Neural progenitor cell (in vitro differentiated cells): ENCODE data around the gene LAMB1. TPM values are rescaled to one million over a fixed set of nuclear protein-coding genes. Genes with fewer than 3 reads are reported as not detected.

Experiments
- DNase-seq: peaks from one replicate; pipeline ENCODE4 v3.0.0-alpha.2; 2016; ENCODE audit warnings: low spot score
- H2AFZ ChIP-seq: fragments of 200-600 bp; sonication (generic); replicated peaks from 2 replicates; pipeline ENCODE4 v1.6.1; 2016; ENCODE audit warnings: antibody characterized with exemption
- H3F3A ChIP-seq: fragments of 200-600 bp; sonication (generic); 2 replicates; pipeline ENCODE4 v1.6.1; 2016; ENCODE audit warnings: antibody characterized with exemption, low read depth
- H3K27ac ChIP-seq: fragments of 200-600 bp; sonication (generic); 2 replicates; pipeline ENCODE4 v1.5.1; 2016; ENCODE audit warnings: mild to moderate bottlenecking
- H3K27me3 ChIP-seq: fragments of 200-600 bp; sonication (generic); 2 replicates; pipeline ENCODE4 v1.6.1; 2016; ENCODE audit warnings: mild to moderate bottlenecking, moderate library complexity
- H3K36me3 ChIP-seq: fragments of 200-600 bp; sonication (generic); 2 replicates; pipeline ENCODE4 v1.5.1; 2016
- H3K4me1 ChIP-seq: fragments of 200-600 bp; sonication (generic); 2 replicates; pipeline ENCODE4 v1.6.1; 2016; ENCODE audit warnings: mixed run types
- H3K4me2 ChIP-seq: fragments of 200-600 bp; sonication (generic); 2 replicates; pipeline ENCODE4 v1.6.1; 2016
- H3K4me3 ChIP-seq: fragments of 200-600 bp; sonication (generic); 2 replicates; pipeline ENCODE4 v1.5.1; 2016
- H3K79me2 ChIP-seq: fragments of 200-600 bp; sonication (generic); 2 replicates; pipeline ENCODE4 v1.6.1; 2016; ENCODE audit warnings: low read depth
- H3K9ac ChIP-seq: fragments of 200-600 bp; sonication (generic); 2 replicates; pipeline ENCODE4 v1.6.1; 2016
- H3K9me3 ChIP-seq: fragments of 200-600 bp; sonication (generic); 2 replicates; pipeline ENCODE4 v1.5.1; 2016; ENCODE audit warnings: low read depth
- H4K20me1 ChIP-seq: fragments of 200-600 bp; sonication (generic); 2 replicates; pipeline ENCODE4 v1.6.1; 2016; ENCODE audit warnings: low read depth
- H3K27ac Mint-ChIP-seq: 3 replicates; pipeline ENCODE4 v1.8.0; 2021; ENCODE audit warnings: mixed read lengths
- H3K27me3 Mint-ChIP-seq: 2 replicates; pipeline ENCODE4 v1.8.0; 2022; ENCODE audit warnings: low read depth, mild to moderate bottlenecking, inconsistent platforms, moderate library complexity, mixed read lengths; ENCODE audit not compliant: insufficient read depth
- H3K36me3 Mint-ChIP-seq: 3 replicates; pipeline ENCODE4 v1.8.0; 2021; ENCODE audit warnings: mixed read lengths
- H3K4me1 Mint-ChIP-seq: 3 replicates; pipeline ENCODE4 v1.8.0; 2021; ENCODE audit warnings: mixed read lengths
- H3K4me3 Mint-ChIP-seq: 3 replicates; pipeline ENCODE4 v1.8.0; 2021; ENCODE audit warnings: mild to moderate bottlenecking, moderate library complexity, mixed read lengths
- H3K9me3 Mint-ChIP-seq: 3 replicates; pipeline ENCODE4 v1.8.0; 2020; ENCODE audit warnings: mixed read lengths
- EZH2 ChIP-seq: fragments of 200-600 bp; sonication (generic); IDR thresholded peaks from 2 replicates; pipeline ENCODE4 v1.6.1; 2017; ENCODE audit warnings: antibody characterized with exemption, mild to moderate bottlenecking, moderate library complexity
- EZH2phosphoT487 ChIP-seq: fragments of 200-600 bp; sonication (generic); IDR thresholded peaks from 2 replicates; pipeline ENCODE4 v1.6.1; 2017; ENCODE audit warnings: antibody characterized with exemption
- total RNA-seq: library from RNA; depleted of rRNA; stranded (reverse); fragments of >200 nt; gene quantifications from 2 replicates; pipeline ENCODE4 v1.2.3, GENCODE V29; 2015; ENCODE audit warnings: low replicate concordance
- TF ChIP-seq, protein P1 (sequence below): fragments of 200-600 bp; sonication (generic); IDR thresholded peaks from 2 replicates; pipeline ENCODE4 v1.5.1; 2017; ENCODE audit warnings: antibody characterized with exemption, mild to moderate bottlenecking

The LAMB1 gene
- total RNA-seq, 1 donor from 2014 or later, result 87.7 TPM

GRCh38 chr7:107999779-108000560 lies 3.0 kb downstream of the LAMB1 start:
- H3K27ac ChIP-seq, result no peak overlapping the region

GRCh38 chr7:107998660-107999480 lies 4.1 kb downstream of the LAMB1 start:
- Histone ChIP-seq H3F3A (peaks cover 58% of the 10 kb centered on the region), H3K36me3 (no peaks in the 10 kb centered on the region), H2AFZ (no peak overlapping the region), H3K9ac (no peak overlapping the region), H4K20me1 (no peaks in the 10 kb centered on the region), H3K27me3 (peaks cover 33% of the 10 kb centered on the region), H3K9me3 (no peaks in the 10 kb centered on the region), H3K4me3 (no peak overlapping the region), H3K4me2 (no peak overlapping the region), H3K79me2 (no peaks in the 10 kb centered on the region), H3K4me1 (peaks cover 43% of the 10 kb centered on the region), H3K27ac (no peak overlapping the region)
- H3K4me1 Mint-ChIP-seq, result peaks cover 35% of the 10 kb centered on the region
- H3K27ac Mint-ChIP-seq, result no peak overlapping the region
- H3K36me3 Mint-ChIP-seq, result no peaks in the 10 kb centered on the region
- H3K4me3 Mint-ChIP-seq, result no peak overlapping the region
- H3K9me3 Mint-ChIP-seq, result no peaks in the 10 kb centered on the region
- H3K27me3 Mint-ChIP-seq, result peaks cover 26% of the 10 kb centered on the region
- TF ChIP-seq, protein P1, sequence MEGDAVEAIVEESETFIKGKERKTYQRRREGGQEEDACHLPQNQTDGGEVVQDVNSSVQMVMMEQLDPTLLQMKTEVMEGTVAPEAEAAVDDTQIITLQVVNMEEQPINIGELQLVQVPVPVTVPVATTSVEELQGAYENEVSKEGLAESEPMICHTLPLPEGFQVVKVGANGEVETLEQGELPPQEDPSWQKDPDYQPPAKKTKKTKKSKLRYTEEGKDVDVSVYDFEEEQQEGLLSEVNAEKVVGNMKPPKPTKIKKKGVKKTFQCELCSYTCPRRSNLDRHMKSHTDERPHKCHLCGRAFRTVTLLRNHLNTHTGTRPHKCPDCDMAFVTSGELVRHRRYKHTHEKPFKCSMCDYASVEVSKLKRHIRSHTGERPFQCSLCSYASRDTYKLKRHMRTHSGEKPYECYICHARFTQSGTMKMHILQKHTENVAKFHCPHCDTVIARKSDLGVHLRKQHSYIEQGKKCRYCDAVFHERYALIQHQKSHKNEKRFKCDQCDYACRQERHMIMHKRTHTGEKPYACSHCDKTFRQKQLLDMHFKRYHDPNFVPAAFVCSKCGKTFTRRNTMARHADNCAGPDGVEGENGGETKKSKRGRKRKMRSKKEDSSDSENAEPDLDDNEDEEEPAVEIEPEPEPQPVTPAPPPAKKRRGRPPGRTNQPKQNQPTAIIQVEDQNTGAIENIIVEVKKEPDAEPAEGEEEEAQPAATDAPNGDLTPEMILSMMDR, result no peak
- no peak for TF ChIP-seq EZH2
- no peak for TF ChIP-seq EZH2phosphoT487
- no peak for DNase-seq

More at GRCh38 chr7:107999779-108000560, 3.0 kb downstream of the LAMB1 start:
- Histone ChIP-seq H3K9ac (no peak overlapping the region), H3K9me3 (no peaks in the 10 kb centered on the region), H3K4me2 (no peak overlapping the region), H4K20me1 (no peaks in the 10 kb centered on the region), H3K79me2 (no peaks in the 10 kb centered on the region), H3F3A (peaks cover 60% of the 10 kb centered on the region), H3K36me3 (no peaks in the 10 kb centered on the region), H3K27me3 (peaks cover 44% of the 10 kb centered on the region), H3K4me3 (no peak overlapping the region), H3K4me1 (peaks cover 37% of the 10 kb centered on the region), H2AFZ (no peak overlapping the region)
- Mint-ChIP-seq H3K27me3 (peaks cover 35% of the 10 kb centered on the region), H3K9me3 (no peaks in the 10 kb centered on the region), H3K4me1 (peaks cover 31% of the 10 kb centered on the region), H3K27ac (no peak overlapping the region), H3K4me3 (no peak overlapping the region), H3K36me3 (no peaks in the 10 kb centered on the region)
- no peak for DNase-seq
- TF ChIP-seq EZH2phosphoT487 (no peak), EZH2 (no peak)
- TF ChIP-seq, protein P1, result no peak

DNA sequence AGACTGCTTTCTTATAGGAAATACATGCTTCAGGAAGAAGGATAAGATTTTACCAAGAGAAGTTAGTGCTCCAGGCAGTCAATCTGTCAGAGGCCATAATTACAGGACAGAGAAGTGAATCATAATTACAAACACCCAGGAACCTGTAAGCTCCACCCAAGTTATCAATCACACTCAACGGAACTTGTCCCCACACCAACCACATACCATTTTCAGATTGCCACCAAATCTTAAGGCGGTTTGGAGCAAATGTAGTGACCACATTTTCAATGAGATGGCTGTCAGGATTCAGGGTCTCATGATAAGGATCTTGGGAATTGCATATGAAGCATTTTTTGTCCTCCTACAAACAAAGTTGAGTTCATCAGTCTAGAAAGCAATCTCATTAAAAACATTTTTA lies 4.8 kb downstream of the LAMB1 start:
- H3K36me3 ChIP-seq, result no peaks in the 10 kb centered on the region
- H3K4me3 Mint-ChIP-seq, result no peak overlapping the region

More for the DNA sequence above, 4.8 kb downstream of the LAMB1 start:
- no peak overlapping the region for H2AFZ ChIP-seq
- H3K9me3 ChIP-seq, result no peaks in the 10 kb centered on the region
- no peak overlapping the region for H3K9ac ChIP-seq
- Mint-ChIP-seq H3K27me3 (peaks cover 20% of the 10 kb centered on the region), H3K4me1 (peaks cover 39% of the 10 kb centered on the region), H3K27ac (no peak overlapping the region), H3K9me3 (no peaks in the 10 kb centered on the region), H3K36me3 (peaks cover 1% of the 10 kb centered on the region)
- DNase-seq, result no peak
- no peaks in the 10 kb centered on the region for H3K79me2 ChIP-seq
- H3K4me1 ChIP-seq, result peaks cover 45% of the 10 kb centered on the region
- no peak overlapping the region for H3K4me3 ChIP-seq
- TF ChIP-seq EZH2 (no peak), EZH2phosphoT487 (no peak)
- TF ChIP-seq, protein P1, result no peak
- H4K20me1 ChIP-seq, result no peaks in the 10 kb centered on the region
- no peak overlapping the region for H3K4me2 ChIP-seq
- H3K27ac ChIP-seq, result no peak overlapping the region
- peaks cover 52% of the 10 kb centered on the region for H3F3A ChIP-seq
- H3K27me3 ChIP-seq, result peaks cover 26% of the 10 kb centered on the region
